ENCODE data around the gene SMIM27.

SMIM27 gene

DNA sequence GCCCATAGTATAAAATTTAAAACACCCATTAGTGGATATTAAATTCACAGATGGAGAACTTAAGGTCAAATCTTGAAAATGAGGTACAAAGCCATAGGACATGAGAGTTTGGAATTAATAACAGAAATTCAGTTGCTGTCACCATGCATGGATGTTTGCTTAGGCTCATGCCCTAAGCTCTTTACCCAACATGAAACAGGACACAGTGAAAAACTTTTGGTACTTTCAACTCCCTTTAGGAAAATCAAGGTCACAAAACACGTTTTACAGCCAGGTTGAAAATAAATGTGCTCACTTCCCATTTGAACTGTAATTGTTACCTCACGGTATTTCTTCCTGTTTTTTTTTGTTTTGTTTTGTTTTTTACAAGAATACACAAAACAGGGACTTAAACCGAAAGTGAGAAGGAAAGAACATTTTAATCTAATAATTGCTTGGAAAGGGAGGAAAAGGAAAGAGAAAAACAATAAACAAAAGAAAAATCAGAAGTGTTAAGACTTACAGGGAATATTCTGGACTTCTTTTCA lies 6.3 kb downstream of the SMIM27 start:
- no peak for DNase-seq (ENCODE audit: low spot score)

DNA sequence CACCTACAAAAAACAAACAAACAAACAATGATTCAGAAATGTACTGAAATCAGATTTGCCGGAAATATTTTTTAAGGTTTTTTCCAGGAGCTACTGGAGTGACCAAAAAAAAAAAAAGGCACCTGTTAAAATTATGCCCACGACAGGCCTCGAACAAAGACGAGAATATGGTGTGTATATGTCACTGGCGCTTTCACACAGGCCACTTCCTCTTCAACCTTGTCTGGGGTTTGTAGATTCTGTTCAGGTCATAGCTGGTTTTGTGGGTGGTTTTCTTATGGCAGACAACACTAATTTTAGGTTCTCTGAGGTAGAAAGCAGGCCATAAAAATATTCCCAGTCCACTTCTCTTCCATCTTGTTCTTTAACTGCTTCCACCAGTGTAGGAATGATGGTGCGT lies 13.8 kb downstream of the SMIM27 start:
- no peak for DNase-seq (ENCODE audit: low spot score)

DNA sequence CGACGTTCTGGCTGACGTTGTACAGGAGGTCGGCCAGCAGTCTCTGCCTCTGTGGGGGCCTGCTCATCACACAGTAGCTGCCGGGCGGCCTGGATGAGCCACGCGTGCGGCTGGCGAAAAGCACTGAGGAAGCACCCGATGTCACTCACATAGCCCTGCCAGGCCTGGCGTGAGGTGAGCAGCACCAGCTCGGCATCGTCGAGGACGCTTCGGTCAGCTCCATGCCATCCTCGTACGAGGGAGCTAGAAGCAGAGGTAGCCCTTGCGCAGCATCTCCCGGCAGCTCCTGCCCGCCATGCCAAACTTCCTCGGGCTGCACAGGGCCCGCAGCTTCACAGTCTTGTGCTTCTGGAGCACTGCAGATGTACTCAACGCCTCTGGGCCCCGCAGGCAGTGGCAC lies 14.6 kb downstream of the SMIM27 start:
- DNase-seq (ENCODE audit: low spot score), result no peak

DNA sequence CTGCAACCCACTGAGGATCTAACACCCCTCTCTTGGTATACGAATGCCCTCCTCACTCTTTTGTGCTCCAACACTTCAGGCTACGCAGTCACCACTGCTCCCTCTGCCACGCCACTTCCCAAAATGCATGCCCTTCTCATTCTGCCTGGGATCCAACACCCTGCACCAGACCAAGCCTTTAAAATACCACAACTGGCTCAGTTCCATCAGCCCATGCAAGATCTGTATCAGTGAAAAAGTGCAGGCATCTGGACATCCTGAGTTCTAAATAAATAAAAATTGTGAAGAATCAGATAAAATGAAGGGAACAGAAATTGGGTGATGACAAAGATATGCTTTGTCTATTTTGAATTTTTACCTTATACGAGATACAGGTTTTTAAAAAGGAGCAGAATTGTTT lies 18.1 kb downstream of the SMIM27 start:
- DNase-seq (ENCODE audit: low spot score), result no peak

DNA sequence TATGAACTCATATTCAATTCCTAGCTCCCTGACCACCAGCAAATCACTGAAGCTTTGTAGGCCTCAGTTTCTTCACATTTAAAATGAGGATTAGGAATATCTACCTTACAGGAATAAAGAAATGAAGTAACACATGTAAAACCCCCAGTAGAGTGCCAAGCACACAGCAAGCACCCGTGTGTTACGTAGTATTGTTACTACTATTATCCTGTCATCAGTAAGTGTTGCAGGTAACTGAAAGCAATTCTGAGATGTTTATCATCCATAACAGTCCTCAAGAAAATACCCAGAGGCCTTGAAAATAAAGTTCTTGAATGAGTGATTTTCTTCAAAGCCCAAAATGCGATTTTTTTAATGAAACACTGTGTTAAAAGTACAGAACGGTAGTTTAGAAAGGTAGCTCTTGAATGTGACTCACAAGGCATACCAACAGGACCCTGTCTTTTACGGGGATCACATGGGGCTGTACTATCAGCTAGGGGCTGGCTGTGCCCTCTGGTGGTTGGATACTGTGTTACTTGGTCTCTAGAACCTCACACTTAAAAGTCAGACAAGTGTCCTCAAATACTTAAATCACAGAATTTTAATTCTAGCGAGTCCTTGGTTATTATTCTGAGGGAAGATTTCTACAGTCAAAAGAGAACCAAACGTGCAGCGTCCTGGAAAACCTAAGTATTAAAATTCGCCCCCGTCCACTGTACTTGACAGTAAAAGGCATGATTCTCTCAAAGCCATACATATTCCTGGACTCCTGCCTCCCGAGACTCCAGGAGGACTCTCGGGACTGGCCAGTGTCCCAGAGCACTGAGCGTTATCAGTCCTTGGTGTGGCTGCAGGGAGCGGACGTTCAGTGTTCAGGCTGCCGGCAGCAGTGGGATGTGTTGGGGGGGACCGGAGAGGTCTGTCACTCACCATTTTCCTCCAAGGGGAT lies 20.1 kb downstream of the SMIM27 start:
- DNase-seq (ENCODE audit: low spot score), result peak; percentile 89

DNA sequence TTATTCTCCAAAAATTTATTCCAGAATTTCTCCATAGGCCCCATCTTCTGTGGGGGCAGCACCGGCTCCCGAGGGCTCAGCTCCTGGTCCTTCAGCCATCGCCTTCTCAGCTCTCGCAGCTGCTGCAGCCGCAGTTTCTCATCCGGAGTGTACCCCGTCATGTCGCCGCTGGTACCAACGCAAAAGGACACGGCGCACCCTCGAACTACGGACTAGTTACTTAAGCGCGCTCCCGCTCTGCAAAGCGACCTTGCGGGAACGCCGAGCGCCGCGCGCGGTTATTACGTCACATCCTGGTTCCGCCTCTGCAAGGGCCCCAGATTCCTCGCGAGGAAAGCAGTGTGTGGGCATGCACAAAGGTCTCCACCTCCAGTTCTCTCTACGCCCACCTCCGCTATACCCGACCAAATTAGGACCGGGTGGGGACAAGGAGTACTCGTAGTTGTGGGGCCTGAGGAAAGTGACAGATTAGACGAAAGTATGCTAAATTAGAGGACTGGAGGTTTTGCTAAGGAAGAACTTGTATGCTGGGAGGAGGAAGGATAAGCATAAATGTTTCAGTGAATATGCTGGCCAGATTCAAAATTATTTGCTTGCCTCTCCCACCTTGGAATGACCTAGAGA lies 20.9 kb downstream of the SMIM27 start, which contains the start of gene NDUFB6:
NDUFB6 (minus strand) TSS at position 260 of the 624 bp plus-strand sequence; CDS start at position 161, 99 bp downstream.
- peak; percentile 88 for DNase-seq (ENCODE audit: low spot score)

DNA sequence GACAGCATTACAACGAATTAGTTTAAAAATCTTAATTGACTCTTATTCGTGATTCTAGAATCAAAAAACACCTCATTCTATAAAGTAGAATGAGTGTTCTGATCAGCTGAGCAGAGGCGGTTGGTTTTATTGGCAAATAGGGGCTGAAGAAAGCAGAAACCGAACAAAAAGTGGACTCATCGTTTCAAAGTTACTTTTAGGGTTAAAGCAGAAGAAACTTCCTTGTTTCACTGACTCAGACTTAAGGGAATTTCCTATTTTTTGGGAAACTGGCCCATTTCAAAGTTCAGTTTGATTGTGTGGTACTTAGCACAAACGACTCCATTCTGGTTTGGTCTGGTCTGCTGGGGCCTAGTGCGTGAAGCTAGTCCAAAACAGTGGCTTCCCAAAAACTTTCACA lies 21.7 kb downstream of the SMIM27 start:
- DNase-seq (ENCODE audit: low spot score), result no peak

DNA sequence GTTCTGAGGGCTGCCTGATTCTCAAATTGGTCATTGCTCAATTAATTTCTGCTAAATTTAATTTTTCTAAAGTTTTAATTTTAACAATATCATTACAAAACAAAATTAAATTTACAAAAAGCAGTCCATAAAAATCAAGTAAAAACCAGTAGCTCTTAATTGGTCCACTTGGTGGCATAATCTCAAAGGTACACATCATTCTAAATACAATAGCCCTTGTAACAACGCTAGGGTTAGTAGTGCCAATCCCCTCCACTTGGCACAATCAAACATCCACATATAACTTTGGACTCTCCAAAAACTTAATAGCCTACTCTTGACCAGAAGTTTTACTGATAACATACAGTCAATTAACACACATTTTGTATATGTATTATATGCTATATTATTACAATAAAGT lies 22.7 kb downstream of the SMIM27 start:
- DNase-seq (ENCODE audit: low spot score), result no peak

DNA sequence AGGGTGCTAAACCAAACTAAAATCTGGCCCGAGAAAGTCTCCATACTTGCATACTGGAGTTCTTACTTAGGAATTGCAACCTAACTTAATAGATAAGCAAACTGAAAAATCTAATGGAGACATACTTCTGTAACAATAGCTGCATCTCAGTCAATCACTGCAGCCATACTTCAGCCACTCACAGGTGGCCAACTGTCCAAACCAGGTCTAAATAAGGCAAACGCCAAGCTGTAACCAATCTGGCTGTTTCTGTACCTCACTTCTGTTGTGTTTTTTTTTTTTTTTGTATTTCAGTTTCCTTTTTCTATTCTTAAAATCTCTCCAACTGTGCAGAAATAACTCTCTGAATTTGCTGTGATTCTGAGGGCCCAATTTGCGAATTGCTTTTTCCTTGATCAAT lies 25.2 kb downstream of the SMIM27 start:
- no peak for DNase-seq (ENCODE audit: low spot score)

DNA sequence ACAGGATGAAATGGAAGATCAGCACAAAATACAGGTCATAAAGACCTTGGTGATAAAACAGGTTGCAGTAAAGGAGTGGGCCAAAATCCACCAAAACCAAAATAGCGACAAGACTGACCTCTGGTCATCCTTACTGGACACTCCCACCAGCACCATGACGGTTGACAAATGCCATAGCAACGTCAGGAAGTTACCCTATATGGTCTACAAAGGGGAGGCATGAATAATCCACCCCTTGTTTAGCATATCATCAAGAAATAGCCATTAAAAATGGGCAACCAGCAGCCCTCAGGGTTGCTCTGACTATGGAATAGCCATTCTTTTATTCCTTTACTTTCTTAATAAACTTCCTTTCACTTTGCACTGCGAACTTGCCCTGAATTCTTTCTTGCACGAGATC lies 26.8 kb downstream of the SMIM27 start:
- DNase-seq (ENCODE audit: low spot score), result no peak

DNA sequence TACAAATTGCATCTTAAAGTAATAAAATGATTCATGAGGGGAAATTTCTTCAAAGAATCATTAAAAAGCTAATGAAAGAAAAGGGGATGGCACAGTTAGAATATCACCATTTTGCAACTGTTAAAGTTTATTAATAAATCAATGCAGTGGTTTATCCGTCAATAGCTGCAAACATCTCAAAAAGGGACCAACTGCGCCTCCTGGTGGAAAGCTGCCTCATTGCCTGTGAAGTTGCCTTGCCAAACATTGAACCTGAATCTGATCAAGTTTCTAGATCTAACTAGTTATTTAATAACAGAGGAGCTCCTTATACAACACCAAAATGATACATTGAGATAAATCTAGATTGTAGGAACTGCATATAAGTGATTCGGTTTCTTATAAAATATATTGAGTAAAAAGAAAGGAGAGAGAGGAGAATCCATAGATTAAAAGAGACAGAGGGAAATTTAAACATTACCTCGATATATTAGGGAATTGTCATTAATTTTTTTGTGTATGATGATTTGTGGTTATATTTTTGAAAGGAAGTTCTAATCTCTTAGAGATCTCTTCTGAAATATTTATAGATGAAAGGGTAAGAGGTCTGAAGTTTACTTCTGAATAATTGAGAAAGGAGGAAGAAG lies 27.7 kb downstream of the SMIM27 start:
- DNase-seq (ENCODE audit: low spot score), result peak; percentile 86

DNA sequence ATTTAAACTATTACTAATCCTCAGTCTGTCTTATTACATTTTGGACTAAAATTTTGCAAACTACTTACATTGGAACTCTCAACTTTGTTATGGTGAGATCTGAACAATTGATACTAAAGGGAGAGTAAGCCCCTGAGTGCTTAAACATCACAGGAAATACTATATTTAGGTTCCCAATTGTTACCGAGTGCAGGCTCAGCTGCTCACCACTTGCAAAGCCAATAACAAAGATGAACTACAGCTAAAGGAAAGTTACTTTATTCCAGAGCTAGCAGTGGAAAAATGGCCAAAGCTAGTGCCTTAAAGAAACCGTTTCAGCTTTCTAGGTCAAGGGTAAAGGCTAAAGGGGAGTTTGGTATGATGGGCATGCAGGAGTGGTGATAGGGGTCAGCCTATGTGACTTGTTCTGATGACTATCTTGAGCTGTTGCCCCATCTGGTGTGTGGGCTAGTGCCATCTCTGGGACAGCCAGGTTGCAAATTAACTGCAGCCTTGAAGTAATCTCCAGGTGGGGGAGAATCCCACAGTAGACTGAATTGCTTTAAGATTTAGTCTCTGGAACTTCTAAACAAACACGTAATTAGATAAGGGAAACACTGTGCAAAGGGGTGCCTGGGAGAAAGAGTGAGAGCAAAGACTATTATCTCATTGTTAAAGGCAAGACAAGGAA lies 28.6 kb downstream of the SMIM27 start:
- DNase-seq (ENCODE audit: low spot score), result no peak

DNA sequence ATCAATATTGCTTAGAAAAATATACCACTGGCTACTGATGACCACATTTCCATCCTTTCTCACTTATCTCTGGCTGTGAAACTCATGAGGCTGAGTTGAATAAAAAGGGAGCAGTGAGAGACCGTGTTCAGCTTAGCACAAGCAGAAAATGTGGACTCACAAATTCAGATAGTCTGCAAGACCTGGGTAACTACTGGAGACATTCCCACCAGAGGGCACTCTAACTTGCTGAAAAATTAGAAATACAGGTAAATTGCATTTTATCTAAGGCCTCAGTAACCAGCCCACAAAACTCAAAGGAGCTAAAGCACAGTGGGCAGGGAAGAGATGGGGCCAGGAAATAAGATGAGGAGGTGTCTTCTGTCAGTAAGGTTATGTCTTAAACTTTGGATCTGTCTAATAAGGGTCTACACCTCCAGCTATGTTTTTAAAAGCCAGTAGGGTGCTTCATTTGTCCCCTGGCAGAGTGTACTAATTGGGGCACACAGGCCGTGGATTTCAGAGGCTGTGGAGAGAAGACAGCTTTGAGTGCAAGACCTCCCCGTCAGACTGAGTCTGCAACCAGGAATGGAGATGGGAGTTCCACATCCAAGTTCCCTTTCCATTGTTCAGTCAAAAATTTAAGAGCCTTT lies 29.5 kb downstream of the SMIM27 start:
- DNase-seq (ENCODE audit: low spot score), result peak; percentile 62

DNA sequence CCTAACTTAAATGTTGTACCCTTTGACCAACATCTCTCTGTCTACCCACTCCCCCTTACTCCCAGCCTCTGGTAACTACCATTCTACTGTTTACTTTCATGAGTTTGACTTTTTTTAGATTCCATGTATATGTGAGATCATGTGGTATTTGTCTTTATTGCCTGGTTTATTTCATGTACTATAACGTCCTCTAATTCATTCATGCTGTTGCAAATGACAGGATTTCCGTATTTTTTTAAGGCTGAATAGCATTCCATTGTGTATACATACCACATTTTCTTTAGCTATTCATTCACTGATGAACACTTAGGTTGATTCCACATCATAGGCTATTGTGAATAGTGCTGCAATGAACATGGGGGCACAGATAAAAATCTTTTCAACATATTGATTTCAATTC lies 32.7 kb downstream of the SMIM27 start:
- DNase-seq (ENCODE audit: low spot score), result no peak

DNA sequence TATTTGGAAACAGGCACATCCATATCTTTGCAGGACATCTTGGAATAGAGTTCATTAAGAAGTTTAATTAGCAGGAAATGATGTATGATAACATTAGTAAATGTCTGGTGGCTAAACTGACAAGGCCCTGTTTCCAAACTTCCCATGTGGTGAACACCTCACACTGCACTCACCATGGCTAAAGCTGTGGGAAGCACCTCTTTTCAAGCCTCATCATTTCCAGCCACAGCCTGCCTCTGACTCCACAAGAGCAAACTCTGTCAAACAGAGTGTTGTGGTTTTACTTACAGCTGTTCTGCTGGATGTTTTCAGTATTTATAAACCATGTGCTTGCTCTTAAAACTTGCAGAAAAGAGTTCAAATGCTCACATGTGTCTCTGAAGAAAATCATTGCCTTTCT lies 35.8 kb downstream of the SMIM27 start:
- DNase-seq (ENCODE audit: low spot score), result no peak

DNA sequence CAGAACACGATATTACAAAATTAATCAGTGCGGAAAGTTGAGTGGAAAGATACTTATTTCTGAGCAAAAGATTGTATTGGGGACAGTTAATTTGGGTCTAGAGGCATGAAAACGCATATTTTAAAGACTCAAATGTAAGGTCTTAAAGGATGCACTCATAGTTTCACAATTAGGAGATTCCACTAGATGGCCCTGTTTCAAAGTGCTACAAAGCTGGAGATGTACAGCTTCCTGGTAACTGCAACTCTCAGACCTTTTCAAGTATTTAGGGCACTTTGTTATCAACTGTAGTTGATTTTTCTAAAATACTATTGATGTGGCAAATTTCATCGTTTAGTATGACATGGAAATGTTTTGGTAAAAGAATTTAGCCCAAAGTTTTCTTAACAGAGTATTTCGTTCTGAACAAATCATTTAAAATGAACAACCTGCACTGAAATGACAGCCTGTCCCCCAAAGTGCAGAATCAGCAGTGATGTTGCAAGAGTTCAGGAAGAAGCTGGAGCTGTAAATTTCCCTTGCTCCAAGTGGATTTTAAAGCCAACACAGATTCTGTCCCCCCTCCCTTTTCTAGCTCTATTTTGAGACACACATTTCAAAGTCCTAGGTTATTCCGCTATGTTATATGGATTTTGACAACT lies 37.1 kb downstream of the SMIM27 start:
- DNase-seq (ENCODE audit: low spot score), result peak; percentile 13

DNA sequence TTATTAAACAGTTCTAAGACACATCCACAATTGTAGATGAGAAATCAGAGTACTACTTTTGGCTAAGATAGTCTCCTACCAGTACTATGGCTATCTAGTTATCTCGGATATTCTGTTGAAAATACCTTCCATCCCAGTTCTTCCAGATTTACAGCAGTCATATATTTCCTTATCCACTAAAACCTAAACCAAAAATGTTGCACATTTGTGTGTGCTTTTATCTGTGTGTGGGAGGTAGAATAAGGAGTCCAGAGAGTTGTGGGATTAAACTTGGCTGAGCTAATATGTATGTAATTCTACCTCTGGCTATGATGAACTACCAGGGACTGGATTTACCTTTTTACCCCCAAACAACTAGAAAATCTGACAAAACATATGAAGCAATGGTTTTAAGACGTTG lies 38.3 kb downstream of the SMIM27 start:
- no peak for DNase-seq (ENCODE audit: low spot score)

DNA sequence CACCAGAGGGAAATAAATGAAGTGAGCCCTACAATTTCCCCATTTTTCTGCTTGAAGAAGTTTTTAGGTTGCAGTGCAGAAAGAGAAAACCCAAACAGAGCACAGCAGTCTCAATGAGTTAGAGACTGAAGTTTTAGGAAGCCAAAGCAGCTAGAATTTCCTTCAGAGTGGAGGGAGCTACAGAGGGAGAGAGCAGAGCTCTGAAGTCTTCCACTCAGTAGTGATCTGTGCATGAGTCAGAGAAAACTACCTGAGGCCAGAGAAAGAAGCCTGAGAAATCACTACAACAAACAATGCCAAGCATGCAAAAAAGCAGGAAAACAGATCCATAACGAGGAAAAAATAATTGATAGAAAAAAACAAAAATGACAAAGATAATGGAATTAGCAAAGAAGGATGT lies 38.8 kb downstream of the SMIM27 start:
- DNase-seq (ENCODE audit: low spot score), result no peak

DNA sequence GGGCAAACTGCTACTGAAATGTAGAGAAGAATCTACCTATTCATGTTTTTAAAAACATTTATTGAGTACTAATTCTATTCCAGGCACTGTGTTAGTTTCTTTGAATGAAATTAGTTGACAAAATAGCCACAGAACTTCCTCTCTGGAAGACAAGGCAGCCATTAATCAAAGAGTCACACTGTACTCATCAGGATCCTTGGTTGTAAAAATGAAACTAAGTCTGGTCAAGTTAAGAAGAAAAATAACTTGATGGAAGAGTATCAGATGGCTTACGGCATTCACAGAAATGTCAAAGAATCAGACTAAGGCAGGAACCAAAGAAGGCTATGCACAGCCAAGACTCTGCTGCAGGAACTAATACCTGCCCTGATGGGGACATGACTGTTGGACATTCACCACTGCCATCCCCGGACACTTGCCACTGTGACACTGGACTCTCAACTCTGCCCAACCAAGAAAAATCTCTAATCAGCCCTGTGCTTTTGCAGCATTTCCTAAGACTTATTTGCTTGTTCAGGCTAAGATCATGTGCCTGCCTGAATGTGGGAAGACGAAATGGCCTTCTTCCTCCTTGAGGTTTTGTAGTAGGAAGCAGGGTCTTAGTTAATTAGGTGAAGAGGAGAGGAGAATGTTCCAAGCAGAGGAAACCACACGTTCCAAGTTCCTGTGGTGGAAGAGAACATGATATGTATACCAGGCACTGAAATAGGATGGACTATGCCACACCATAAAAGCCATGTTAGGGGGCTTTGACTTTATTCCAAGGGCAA lies 44.2 kb downstream of the SMIM27 start:
- DNase-seq (ENCODE audit: low spot score), result no peak

DNA sequence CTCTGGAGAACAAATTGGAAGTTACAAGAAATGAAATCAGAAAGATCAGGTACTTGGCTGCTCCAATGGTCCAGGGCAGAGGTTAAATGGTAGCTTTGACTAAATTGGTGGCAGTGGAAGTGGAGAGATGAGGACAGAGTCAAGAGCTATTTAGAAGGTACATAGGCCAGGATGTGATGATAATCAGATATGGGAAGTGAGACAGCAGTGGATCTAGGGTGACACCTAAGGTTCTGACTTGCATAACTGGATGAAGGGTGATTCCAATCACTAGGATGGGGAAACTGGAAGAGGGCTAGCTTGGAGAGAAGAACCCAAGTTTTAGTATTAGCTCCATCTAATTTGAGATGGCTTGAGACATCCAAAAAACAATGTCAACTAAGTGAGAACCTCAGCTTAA lies 44.8 kb downstream of the SMIM27 start:
- no peak for DNase-seq (ENCODE audit: low spot score)

Measured in hematopoietic multipotent progenitor cell treated with erythropoietin and hydrocortisone succinate and interleukin-3 and kit ligand, for 17 days (in vitro differentiated cells).